PC-9 (cell line): ENCODE data around the gene PCDHGA1. TPM values are rescaled to one million over a fixed set of nuclear protein-coding genes. Genes with fewer than 3 reads are reported as not detected.

Source experiments
- BruUV-seq: library from RNA; stranded (reverse); fragments of 400-500 nt; replicated peaks from 2 replicates; lab custom pipeline; 2021; lab: Mats Ljungman, UMichigan
- CTCF ChIA-PET: fragments of 300-600 bp; sonication (Branson Sonifier 250); formaldehyde crosslinking; loops from one replicate; lab custom pipeline; 2022; ENCODE audit warnings: antibody characterized with exemption; lab: Charles Lee
- POLR2A ChIA-PET: fragments of 300-600 bp; sonication (Branson Sonifier 250); formaldehyde crosslinking; loops from one replicate; lab custom pipeline; 2022; ENCODE audit warnings: antibody characterized with exemption; ENCODE audit not compliant: unreplicated experiment; lab: Charles Lee
- DNase-seq, 2 experiments: peaks; one replicate each; pipeline versions ENCODE4 v3.0.0 to v3.0.0-alpha.2; 2015 to 2022; ENCODE audit warnings: mixed read lengths in 1 of 2
- H2AFZ ChIP-seq: fragments of 200-600 bp; sonication (generic); 2 replicates; pipeline ENCODE4 v1.8.1; 2017; ENCODE audit warnings: antibody characterized with exemption
- H3F3A ChIP-seq: fragments of 200-600 bp; sonication (generic); 2 replicates; pipeline ENCODE4 v1.8.1; 2017; ENCODE audit warnings: antibody characterized with exemption, mild to moderate bottlenecking, low read depth; ENCODE audit not compliant: insufficient read depth
- H3K27ac ChIP-seq: fragments of 200-600 bp; sonication (generic); 2 replicates; pipeline ENCODE4 v1.6.1; 2016; ENCODE audit warnings: mixed run types
- H3K27me3 ChIP-seq: fragments of 200-600 bp; sonication (generic); 2 replicates; pipeline ENCODE4 v1.6.1; 2016; ENCODE audit warnings: low read depth, mixed run types; ENCODE audit not compliant: insufficient read depth
- H3K36me3 ChIP-seq: fragments of 200-600 bp; sonication (generic); 2 replicates; pipeline ENCODE4 v1.6.1; 2016; ENCODE audit warnings: low read depth, mixed run types
- H3K4me1 ChIP-seq: fragments of 200-600 bp; sonication (generic); replicated peaks from 2 replicates; pipeline ENCODE4 v1.6.1; 2016; ENCODE audit warnings: mixed run types; ENCODE audit not compliant: insufficient read depth
- H3K4me2 ChIP-seq: fragments of 200-600 bp; sonication (generic); 2 replicates; pipeline ENCODE4 v1.6.1; 2017; ENCODE audit warnings: mixed run types
- H3K4me3 ChIP-seq: fragments of 200-600 bp; sonication (generic); 2 replicates; pipeline ENCODE4 v1.6.1; 2016; ENCODE audit warnings: mixed run types
- H3K79me2 ChIP-seq: fragments of 200-600 bp; sonication (generic); 2 replicates; pipeline ENCODE4 v1.6.1; 2017; ENCODE audit warnings: low read depth, mixed run types
- H3K9me2 ChIP-seq: fragments of 200-600 bp; sonication (generic); 2 replicates; pipeline ENCODE4 v1.8.1; 2017; ENCODE audit warnings: mild to moderate bottlenecking; ENCODE audit not compliant: insufficient read depth
- H3K9me3 ChIP-seq: fragments of 200-600 bp; sonication (generic); 2 replicates; pipeline ENCODE4 v1.8.1; 2016; ENCODE audit warnings: low read depth; ENCODE audit not compliant: insufficient read depth
- H4K20me1 ChIP-seq: fragments of 200-600 bp; sonication (generic); 2 replicates; pipeline ENCODE4 v1.8.1; 2017; ENCODE audit not compliant: insufficient read depth
- EZH2 ChIP-seq: fragments of 200-600 bp; sonication (generic); IDR thresholded peaks from 2 replicates; pipeline ENCODE4 v1.8.0; 2017; ENCODE audit warnings: antibody characterized with exemption, low read depth
- intact Hi-C: fragments of 100-400 bp; cut with micrococcal nuclease; formaldehyde crosslinking; loops from one replicate; pipeline ENCODE4 v1.10.0; 2022; ENCODE audit not compliant: unreplicated experiment
- total RNA-seq: library from RNA; stranded (reverse); gene quantifications from 2 replicates; pipeline ENCODE4 v1.2.3, GENCODE V29; 2021
- TF ChIP-seq, protein P1 (sequence below): fragments of 200-600 bp; sonication (generic); conservative IDR thresholded peaks from 2 replicates; pipeline ENCODE4 v1.6.1; 2017; ENCODE audit warnings: mixed run types, antibody characterized with exemption, mild to moderate bottlenecking, moderate library complexity

PCDHGA1 gene
- total RNA-seq, 1 experiment from 2014 or later, result 0.07 TPM

DNA sequence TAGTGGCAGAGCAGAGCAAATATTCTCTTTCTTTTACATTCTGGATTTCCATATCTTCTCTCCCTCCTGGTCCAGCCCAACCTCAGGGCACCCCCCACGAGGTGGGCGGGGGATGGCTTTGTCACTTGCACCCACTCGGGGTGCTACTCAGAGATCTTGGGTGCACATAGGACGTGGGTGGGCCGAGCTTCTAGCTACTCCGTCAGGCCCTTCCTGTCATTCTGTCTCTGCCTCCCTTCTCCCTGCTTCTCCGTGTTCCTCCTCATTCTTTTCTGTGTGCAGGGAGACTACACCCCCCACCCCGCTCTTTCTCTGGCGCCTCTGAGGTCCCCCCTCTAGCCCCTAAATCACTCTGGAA lies 178.1 kb downstream of the PCDHGA1 start:
- Histone ChIP-seq H3K9me3 (no peaks in the 10 kb centered on the region), H3K36me3 (no peaks in the 10 kb centered on the region), H3F3A (peaks cover 16% of the 10 kb centered on the region; the same call in 1 of the 2 replicates), H3K27me3 (no peaks in the 10 kb centered on the region), H3K27ac (peak overlapping the region; percentile 72), H3K4me3 (peak overlapping the region; percentile 44; the same call in 1 of the 2 replicates), H3K4me2 (peak overlapping the region; percentile 79), H4K20me1 (no peaks in the 10 kb centered on the region), H3K79me2 (no peaks in the 10 kb centered on the region), H2AFZ (0 out of 2 replicates have a peak overlapping the region, but pooled peaks have one; percentile 65), H3K4me1 (peaks cover 18% of the 10 kb centered on the region), H3K9me2 (no peaks in the 10 kb centered on the region)
- intact Hi-C loops, result no loop called here
- POLR2A ChIA-PET, result no interaction called here
- CTCF ChIA-PET, result no interaction called here
- no peak for DNase-seq
- TF ChIP-seq, protein P1, sequence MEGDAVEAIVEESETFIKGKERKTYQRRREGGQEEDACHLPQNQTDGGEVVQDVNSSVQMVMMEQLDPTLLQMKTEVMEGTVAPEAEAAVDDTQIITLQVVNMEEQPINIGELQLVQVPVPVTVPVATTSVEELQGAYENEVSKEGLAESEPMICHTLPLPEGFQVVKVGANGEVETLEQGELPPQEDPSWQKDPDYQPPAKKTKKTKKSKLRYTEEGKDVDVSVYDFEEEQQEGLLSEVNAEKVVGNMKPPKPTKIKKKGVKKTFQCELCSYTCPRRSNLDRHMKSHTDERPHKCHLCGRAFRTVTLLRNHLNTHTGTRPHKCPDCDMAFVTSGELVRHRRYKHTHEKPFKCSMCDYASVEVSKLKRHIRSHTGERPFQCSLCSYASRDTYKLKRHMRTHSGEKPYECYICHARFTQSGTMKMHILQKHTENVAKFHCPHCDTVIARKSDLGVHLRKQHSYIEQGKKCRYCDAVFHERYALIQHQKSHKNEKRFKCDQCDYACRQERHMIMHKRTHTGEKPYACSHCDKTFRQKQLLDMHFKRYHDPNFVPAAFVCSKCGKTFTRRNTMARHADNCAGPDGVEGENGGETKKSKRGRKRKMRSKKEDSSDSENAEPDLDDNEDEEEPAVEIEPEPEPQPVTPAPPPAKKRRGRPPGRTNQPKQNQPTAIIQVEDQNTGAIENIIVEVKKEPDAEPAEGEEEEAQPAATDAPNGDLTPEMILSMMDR, result no peak
- TF ChIP-seq EZH2, result no peak
- BruUV-seq, result no TSS peak

- Histone ChIP-seq H2AFZ (0 out of 2 replicates have a peak overlapping the region, but pooled peaks have one; percentile 65), H3K4me2 (peak overlapping the region; percentile 79), H3K27me3 (no peaks in the 10 kb centered on the region), H3K36me3 (no peaks in the 10 kb centered on the region), H4K20me1 (no peaks in the 10 kb centered on the region), H3K9me2 (no peaks in the 10 kb centered on the region), H3K9me3 (no peaks in the 10 kb centered on the region), H3K79me2 (no peaks in the 10 kb centered on the region), H3K4me3 (peak overlapping the region; percentile 44; the same call in 1 of the 2 replicates), H3K4me1 (peaks cover 18% of the 10 kb centered on the region), H3F3A (peaks cover 16% of the 10 kb centered on the region; the same call in 1 of the 2 replicates), H3K27ac (peak overlapping the region; percentile 72)
- POLR2A ChIA-PET, result no interaction called here
- TF ChIP-seq EZH2, result no peak
- TF ChIP-seq, protein P1, result no peak
- CTCF ChIA-PET, result no interaction called here
- no TSS peak for BruUV-seq
- peak; percentile 17 to 71 for DNase-seq
- intact Hi-C loops, result no loop called here
These were observed 178.7 kb downstream of the PCDHGA1 start for GRCh38 chr5:141508798-141509611.

GRCh38 chr5:141510160-141510559 lies 179.8 kb downstream of the PCDHGA1 start:
- H3K9me2 ChIP-seq, result no peaks in the 10 kb centered on the region
- H3F3A ChIP-seq, result peaks cover 23% of the 10 kb centered on the region; the same call in 1 of the 2 replicates
- H3K9me3 ChIP-seq, result no peaks in the 10 kb centered on the region
- DNase-seq, result no peak
- peaks cover 24% of the 10 kb centered on the region for H3K4me1 ChIP-seq
- POLR2A ChIA-PET, result no interaction called here
- H4K20me1 ChIP-seq, result no peaks in the 10 kb centered on the region
- H2AFZ ChIP-seq, result no peak overlapping the region
- H3K36me3 ChIP-seq, result no peaks in the 10 kb centered on the region
- no TSS peak for BruUV-seq
- TF ChIP-seq, protein P1, result no peak
- no peak for TF ChIP-seq EZH2
- no peaks in the 10 kb centered on the region for H3K79me2 ChIP-seq
- peak overlapping the region; percentile 72; the same call in 1 of the 2 replicates for H3K27ac ChIP-seq
- intact Hi-C loops, result no loop called here
- H3K4me2 ChIP-seq, result no peak overlapping the region
- H3K4me3 ChIP-seq, result no peak overlapping the region
- H3K27me3 ChIP-seq, result no peaks in the 10 kb centered on the region
- CTCF ChIA-PET, result no interaction called here
